HG03139 (cell line): Measurements from ENCODE around the gene WRNIP1.

Experiments
- ATAC-seq: cut with Tn5 transposase; IDR thresholded peaks from one replicate; pipeline ENCODE4 v1.9.1; 2021; ENCODE audit not compliant: unreplicated experiment

Gene WRNIP1

DNA sequence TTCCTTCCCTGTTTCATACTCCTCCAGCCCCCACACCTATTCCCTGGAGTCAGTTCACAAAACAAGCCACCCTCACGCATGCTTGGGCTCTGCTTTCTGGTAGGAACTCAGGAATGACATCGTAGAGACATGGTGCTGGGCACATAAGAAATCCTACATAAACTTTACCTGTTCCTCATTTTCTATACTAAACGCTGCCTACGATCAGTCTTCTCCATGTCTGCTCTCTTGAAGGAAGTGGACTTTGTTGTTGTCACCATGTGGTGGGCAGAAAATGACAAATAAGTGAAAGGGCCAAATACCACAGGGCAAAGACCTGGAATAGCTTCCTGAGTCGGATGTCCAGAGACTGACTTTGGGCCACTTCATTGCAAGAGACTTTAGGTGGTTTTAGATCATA lies 24.6 kb upstream of the WRNIP1 start:
- no peak for ATAC-seq

DNA sequence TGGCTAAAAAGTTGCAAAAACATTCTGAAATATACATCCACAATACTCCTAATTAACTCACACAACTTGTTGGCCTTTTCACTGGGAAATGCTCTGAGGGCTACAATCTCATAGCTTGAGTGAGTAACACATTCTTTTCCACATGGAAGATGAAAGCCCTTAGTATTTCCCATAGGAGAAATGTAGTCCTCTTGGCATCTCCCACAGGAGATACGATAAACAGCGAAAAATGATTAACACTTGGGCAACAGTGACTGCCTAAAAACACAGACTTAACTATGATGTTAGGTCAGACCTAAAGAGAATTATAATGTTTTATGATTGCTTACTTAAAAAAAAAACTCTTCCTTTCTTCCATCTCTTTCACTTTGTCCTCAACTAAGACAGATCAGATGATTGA lies 23.4 kb upstream of the WRNIP1 start:
- ATAC-seq = no peak

DNA sequence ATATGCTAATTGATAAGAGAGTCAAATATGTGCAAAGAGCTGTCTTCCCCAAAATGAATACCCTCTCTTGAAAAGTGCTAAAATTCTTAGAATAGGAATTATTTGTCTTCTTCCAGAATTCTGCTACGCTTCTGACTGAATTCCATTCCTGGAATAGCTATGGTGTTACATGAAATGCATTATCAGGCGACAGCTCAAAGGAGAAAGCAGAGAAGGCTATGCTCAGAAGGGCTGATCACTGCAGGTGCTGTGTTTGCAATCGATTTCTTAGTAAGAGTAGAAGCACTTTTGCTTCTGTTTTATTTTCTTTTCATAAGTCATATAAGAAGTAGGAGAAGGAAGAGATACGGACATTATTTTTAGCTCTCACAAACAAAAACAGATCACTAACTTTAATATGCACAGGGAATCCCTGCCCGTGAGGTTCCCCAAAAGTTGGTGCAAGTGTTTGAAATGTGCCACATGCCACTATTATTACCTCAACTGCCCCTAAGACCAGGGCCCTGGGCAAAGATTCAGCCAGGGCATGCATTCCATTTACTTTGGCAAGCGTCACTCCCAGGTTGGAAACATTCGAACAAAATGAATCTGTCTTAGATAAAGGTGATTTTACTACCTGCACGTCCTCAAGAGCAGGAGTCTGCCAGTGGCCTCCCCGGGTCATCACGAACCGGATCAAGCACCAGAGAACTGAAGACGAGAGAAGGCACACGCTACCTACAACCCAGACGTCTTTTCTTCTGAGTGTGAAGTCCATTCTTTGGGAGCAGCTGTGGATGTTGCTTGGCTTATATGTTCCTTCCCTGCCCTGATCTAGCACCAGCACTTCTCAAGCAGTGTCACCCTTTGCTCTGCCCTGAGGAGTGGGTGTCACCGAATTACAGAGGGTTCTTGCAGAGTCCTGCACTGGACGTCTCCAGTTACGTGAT lies 21.6 kb upstream of the WRNIP1 start:
- no peak for ATAC-seq

DNA sequence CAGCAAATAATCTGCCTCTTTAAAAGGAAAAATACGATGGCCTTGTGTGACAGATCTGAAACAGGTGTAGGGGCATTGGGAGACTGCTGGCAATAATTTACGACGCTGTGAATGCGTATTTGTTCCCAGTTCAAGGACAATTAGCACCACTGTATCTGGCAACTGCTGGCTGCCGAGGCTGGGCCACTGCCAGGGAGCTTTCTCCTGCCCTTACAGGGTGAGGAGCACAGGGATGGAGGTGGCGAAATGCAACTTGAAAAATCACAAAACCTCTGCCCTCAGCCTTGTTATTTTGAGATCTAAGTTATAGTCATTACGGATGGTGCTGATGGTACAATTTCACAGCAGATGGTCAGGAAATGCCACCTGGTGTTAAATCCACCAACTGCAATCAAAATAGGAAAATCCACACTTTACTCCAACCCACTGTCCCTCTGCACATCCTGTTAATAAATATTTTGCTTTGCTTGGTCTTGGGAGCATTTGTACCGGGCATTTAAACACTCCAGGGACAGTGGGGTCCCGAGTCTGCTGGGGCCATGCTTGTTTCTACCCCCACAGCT lies 20.9 kb upstream of the WRNIP1 start:
- ATAC-seq = no peak

DNA sequence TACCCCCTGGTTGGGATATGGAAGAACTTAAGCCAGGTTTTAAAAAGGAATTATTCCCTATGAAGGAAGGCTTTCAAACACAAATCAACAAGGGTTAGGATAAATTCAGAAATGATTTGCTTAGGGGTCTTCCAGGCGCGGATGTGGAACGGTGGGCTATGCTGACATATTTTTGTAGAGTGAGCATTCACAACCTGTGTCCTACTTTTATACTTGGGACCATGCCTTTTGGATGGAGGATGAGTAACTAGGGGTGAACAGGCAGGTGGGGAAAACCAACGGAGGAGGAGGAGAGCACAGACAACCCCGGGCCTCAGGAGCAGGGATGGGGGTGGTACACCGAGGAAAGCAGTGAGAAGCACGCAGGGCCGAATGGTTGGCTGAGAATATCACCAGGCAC lies 20.4 kb upstream of the WRNIP1 start:
- ATAC-seq = no peak

DNA sequence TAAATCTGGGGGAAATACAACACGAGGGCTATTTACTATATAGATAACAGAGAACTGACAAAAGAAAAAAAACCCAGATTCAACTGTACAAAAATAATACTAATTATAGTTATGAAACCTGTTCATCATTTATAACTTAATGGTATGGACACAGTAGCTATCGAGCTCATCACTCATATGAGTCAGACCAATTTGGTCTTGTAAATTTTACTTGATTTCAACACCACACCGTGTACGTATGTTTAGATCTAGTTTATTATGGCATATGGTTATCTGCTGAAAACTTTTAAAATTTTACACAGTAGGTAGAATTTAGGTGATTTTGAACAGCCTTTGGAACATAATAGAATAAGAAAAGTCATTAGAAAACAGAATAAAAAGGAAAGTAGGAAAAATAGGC lies 19.9 kb upstream of the WRNIP1 start:
- no peak for ATAC-seq

DNA sequence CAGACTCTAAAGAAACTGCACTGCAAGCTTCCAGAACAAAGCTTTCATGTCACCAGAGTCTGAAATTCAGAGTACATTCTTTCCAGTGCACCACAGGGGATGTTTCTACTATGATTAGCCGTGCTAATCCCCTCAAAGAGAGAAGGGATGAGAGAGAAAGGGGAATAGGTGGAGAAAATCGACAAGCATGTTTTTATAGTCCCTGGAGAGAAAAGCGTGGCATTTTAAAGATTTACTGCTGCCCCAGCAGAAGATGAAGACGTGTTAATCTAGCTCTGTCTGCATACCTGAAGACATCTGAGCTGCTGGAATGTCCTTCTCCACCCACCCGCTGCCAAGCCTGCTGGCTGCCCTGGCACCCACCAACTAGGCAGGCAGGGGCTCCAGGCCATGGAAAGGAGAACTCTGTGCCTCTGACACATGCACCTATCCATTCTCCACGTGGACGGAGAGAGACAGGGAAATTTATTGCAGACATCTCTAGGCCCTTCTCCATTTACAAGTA lies 18.6 kb upstream of the WRNIP1 start:
- ATAC-seq = no peak

DNA sequence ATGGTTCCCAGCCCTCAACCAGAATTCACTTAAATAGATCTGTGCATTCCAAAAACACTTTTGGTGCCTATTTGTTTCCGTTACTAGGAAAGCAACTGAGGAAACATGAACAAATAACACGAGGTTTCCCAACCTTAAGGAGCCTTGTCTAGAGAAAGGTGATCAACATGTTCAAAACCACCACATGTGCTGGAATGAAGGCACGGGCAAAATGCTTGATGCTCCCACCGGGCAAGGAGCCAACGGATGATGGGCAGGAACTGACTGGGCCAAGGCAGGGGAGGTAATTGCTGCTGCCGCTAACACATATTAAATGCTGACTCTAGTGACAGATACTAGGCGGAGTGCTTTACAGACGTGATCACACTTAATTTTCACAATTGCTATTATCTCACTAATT lies 17.0 kb upstream of the WRNIP1 start:
- no peak for ATAC-seq

DNA sequence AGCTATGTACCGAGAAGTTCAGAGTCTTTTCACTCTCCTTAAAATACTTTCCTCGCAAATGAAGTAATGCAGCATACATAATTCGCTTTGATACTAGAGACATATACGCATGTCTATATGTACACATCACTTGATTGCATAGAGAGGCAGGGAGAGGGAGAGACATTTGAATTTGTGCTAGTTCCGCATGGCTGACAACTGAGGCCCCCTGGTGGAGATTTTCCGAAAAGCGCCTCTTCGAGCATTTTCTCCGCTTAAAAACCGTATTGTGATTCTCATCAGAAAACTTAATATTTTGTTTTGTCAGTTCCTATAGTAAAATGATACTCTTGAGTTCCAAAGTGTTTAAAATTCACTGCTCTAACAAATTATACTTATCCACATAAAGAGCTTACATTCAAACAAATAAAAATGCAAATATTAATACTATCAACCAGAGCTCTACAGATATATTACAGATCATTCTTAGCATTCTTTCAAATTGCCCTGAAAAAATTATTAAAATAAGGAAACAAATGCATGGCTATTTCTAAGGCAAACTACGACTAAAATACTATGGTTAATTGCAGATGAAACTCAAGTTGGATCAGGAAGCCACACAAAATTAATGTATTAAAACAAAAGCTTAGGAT lies 15.1 kb upstream of the WRNIP1 start:
- ATAC-seq = no peak

DNA sequence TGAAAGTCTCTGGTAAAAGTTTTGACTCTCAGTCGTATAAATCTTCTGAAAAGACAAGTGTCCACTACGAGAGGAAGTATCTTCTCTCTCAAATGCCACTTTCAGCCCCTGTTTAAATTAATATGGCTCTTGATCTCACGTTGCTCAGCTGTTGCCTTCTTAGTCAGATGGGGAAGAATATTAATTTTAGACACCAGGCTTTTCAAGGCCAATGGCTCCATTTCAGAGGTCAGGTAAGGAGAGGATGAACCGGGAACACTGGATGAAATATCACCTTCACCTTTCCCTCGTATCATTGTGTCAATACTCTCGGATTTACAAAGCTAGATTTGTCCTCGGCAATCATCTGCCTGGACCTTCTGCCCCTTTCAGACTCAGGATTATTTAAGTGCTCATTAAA lies 14.4 kb upstream of the WRNIP1 start, which contains the start of gene MYLK4:
Gene MYLK4, minus strand, starts transcription at position 91 of the 400 bp plus-strand sequence. CDS start 1,628 bp downstream, outside the sequence.
- ATAC-seq = no peak

DNA sequence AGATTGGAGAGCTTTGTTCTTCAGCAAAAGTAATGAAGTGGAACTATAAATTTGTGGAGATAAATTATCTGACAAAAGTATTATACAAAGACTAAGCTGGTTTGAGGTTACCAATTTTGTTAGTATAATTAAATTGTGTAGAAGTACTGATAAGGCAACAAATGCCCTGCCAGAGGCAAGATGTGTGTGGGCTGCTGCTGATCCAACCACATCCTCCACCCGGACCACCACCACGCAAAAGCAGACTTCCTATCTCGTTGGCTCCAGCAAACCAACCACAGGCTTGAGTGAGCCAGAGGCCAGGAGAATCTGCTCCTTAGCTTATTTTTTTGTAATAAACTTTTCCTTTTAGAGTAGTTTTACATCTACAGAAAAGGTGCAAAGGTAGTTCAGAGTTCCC lies 13.3 kb upstream of the WRNIP1 start:
- ATAC-seq = no peak

DNA sequence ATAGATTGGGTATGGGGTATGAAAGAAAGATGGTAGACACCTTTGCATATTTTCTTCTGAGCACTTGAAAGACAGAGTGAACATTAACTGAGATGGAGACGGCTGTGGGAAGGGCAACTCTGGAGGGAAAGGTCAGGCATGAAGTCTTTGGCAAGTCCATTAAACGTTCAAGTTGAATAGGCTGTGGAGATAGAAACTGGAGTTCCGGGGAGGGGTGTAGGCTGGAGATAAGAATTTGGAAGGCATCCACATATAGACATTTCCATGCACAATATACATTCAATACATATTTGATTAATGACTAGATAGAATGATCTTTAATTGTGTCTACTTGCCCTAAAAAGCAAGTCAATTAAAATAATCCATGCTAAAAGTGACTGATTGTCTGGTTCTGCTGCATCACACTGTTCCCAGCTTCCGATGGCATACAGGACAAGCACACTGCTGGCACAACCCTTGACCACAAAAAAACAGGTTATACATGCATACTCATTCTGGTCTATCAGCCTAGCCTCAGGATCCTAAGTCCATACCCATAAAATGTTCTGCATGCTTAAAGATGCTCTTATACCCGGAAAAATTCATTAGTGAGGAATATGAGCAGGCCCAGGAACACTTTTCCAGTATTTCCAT lies 12.6 kb upstream of the WRNIP1 start:
- ATAC-seq = no peak

DNA sequence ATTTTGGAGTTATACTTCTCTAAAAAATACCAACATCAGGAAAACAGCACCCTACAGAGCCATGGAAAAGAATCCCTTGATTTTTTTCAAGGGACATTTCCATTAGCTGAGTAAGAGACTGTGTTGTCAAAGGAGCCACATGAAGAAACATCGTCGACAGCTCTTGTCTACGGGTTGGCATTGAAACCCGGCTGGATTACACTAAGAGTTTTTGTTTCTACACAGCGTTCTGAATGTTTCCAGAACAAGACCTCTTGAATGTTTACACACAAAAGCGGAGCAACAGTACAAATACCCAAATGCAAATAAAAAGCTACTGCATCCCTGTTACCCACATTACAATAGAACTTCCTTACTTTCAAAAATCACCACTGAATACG lies 12.1 kb upstream of the WRNIP1 start:
- ATAC-seq = no peak

DNA sequence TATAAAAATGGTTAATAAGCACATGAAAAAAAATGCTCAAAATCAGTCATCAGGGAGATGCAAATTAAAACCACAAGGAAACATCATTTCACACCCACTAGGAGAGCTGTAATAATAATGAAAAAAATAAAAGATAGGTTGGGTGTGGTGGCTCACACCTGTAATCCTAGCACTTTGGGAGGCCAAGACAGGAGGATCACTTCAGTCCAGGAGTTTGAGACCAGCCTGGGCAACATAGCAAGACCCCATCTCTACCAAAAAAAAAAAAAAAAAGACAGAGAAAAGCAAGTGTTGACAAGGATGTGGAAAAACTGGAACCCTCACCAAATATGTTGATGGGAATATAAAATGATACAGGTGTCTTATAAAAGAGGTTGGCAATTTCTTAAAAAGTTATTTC lies 11.4 kb upstream of the WRNIP1 start:
- no peak for ATAC-seq

DNA sequence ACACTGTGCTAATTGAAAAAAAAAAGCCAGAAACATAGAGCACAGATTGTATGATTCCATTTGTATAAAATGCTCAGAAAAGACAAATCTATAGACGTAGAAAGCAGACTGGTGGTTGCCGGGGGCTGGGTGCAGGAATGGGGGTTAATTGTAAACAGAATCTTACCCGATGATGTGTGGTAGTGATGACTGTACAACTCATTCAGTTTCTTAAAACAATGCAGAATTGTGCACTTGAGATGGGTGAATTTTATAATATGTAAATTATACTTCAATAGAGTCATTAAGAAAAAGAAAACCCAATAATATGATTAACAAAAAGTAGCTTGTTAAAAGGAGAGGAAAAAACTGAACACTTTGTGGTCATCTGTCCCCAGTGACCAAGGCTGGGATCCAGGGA lies 10.8 kb upstream of the WRNIP1 start:
- ATAC-seq = no peak

DNA sequence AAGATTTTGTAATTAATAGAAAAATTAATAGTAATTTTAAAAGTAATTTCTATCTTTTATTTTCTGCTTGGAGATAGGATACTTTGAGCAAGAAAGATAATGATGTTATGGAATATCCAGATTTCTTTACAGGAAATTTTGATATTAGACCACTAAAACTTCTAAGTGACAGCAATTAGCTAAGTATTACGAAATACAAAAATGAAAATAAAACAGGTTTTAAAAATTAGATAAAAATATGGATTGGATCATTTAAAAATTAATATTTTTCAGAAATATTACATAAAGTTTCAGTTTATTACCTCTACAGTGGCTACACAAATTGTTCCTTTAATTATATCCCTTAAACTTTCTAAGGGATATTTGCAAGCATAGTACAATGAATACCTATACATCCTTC lies 10.3 kb upstream of the WRNIP1 start:
- ATAC-seq = no peak

DNA sequence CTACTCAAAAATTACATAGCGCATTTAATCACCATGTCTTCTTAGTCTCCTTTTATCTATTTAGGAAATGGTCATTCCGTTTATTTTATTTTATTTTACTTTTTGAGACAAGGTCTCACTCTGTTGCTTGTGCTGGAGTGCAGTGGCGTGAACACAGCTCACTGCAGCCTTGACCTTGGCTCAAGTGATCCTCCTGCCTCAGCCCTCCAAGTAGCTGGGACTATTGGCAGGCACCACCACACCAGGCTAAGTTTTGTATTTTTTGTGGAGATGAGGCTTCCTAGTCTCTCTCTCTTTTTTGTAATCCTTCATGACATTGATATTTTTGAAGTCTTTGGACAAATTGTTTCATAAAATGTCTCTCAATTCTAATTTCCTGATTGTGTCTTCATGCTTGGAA lies 9.7 kb upstream of the WRNIP1 start:
- no peak for ATAC-seq

DNA sequence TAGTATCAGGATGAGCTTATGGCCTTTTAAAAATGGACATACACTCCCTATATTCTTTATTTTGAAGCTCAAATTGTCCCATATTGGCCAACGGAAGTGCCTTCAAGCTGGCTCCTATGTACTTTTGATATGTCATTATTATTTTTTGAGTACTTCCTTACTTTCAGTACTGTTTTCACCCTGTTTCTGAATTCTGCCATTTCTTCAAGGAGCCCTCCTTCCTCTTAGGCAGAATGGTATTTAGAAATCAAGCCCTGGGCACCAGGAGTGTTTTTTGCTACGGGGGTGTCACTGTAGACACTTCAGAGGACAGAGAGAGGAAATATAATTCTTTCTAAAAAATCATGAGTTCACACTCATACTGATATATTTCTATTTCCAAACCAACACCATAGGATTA lies 9.0 kb upstream of the WRNIP1 start:
- no peak for ATAC-seq

DNA sequence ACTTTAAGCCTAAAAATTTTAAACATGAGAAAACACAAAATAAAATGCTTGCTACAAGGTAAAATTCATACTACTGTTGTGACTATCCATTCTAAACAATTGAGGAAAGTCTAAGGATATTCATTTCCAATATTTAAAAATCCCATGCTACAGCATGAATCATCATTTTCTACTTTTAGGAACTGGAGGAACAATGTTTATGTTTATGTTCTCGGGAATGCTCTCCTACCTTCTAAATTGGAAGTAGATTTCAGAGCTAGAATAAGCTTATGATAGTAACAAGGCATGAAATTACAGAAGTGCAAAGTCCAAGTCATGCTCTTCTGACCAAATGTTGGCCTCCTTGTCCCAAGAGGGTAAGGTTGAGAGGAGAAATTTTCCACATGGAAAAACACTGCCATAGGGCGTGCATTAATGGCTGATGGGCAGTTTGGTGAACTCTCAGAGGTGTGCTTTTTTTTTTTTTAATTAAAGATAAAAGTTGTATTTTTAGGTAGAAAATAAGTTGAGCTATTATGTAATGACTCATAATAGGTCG lies 8.4 kb upstream of the WRNIP1 start:
- ATAC-seq = no peak

DNA sequence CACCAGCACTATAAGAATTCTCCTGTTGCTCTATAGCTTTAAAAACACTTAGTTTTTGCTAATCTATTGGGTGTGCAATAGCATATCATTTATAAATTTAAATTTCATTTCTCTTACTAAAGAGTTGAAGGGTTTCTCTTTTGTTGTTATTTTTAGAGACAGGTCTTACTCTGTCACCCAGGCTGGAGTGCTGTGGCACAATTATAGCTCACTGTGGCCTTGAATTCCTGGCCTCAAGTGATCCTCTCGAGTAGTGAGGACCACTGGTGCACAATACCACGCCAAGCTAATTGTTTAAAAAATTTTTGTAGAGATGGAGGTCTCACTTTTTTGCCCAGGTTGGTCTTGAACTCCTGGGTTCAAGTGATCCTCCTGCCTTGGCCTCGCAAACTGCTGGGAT lies 6.2 kb upstream of the WRNIP1 start:
- no peak for ATAC-seq
